GM12873 (cell line): ENCODE measurements around the gene MRGPRF.

Experiments used
- CTCF ChIP-seq: IDR thresholded peaks from 2 replicates; pipeline ENCODE4 v1.5.1; 2012; ENCODE audit warnings: low read depth, mild to moderate bottlenecking, moderate library complexity, low read length, control low read depth; ENCODE audit not compliant: insufficient read depth; ENCODE audit errors: missing control alignments

MRGPRF gene

GRCh38 chr11:69053546-69054396 is 40.7 kb upstream of the MRGPRF start:
- TF ChIP-seq CTCF = no peak

DNA sequence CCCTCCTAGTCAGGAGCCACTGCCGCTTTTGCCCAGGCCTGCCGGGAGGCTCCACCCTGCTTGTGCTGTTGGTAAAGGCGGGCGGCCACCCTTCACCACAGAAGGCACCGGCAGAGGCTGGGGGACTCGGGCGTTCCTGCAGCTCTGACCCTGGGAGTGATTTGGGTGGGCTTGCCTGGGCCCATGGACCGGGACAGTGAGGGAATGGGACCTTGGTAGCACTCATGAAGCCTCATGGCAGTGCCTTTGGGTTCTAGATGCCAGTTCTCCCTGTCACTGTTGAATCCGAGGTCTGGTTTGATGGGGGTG is 40.1 kb upstream of the MRGPRF start:
- no peak for TF ChIP-seq CTCF

DNA sequence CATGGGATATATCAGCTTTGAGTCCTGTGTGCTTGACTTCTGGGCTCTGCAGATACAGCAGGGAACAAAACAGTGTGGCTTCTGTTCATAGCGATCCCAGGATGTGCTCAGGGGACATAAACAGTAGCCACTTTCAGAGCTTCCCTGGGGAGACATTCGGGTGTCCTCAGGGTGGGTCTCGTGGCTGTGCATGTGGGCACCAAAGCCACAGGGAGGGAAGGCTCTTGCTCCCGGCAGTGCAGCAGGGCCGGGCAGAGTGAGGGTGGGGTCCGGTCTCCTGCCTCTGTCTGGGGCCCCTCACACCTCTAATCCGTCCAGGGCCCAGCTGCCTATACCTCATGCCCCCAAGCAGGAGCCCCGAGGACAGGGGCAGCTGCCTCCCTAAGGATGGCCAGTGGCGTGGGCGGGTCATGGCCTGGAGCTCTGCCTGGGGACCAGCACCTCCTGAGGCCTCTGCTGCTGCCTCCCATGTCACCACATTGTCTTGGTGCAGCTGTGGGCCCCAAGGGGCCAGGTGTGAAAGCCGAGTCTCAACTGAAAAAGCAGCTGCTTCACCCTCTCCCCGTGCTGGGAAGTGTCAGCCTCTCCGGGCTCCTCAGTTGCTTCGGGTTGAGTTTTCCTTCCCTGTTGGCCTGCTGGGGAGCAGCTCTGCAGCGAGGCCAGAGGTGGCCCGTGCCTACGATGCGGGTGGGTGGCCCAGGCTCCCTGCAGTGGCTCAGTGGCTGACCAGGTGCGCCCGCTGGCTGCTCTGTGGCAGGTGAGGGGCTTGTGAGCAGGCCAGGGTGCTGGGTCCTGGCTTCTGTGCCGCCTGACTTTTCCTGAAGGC is 39.5 kb upstream of the MRGPRF start:
- no peak for TF ChIP-seq CTCF

DNA sequence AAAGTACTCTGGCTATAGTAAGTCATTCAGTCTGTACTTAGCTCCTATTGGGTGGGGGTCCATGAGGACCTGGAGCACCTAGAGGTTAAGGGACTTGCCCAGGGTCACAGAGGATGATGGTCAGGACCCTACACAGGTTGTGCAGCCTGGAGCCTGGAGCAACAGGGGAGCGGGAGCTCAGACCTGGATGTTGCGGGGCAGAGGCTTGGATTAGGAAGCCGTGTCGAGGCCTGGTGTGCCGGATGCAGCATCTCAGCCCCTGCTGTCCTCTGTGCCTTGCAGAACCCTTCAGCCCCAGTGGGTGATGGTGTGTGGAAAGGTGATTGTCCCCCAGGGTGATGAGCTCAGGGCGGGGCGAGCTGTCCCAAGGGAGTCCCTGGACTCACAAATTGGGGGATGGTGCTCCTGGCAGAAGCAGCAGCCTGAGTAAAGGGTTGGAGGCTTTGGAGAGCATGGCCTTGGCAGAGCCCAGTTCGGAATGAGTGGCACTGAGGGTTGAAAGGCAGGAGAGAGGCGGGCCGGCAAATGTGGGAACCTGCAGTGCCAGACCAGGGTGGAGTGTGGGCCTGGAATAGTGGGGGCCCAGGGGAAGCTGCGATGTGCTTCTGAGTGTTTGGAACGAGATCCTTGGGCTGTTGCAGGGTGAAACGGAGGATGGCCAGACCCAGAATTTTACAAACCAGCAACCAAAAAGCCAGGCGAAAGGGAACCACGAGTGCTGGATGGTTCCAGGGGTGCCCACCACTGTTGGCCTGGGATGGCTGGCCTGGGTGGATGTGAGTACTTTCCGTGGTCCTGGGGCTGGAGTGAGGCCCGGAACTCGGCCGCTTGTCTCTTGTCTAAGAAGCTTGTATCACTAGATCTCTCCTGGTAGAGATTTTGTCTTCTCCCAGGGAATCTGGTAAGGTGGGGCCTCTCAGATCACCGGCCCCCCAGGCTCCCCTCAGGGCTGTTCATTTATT is 38.6 kb upstream of the MRGPRF start:
- no peak for TF ChIP-seq CTCF

DNA sequence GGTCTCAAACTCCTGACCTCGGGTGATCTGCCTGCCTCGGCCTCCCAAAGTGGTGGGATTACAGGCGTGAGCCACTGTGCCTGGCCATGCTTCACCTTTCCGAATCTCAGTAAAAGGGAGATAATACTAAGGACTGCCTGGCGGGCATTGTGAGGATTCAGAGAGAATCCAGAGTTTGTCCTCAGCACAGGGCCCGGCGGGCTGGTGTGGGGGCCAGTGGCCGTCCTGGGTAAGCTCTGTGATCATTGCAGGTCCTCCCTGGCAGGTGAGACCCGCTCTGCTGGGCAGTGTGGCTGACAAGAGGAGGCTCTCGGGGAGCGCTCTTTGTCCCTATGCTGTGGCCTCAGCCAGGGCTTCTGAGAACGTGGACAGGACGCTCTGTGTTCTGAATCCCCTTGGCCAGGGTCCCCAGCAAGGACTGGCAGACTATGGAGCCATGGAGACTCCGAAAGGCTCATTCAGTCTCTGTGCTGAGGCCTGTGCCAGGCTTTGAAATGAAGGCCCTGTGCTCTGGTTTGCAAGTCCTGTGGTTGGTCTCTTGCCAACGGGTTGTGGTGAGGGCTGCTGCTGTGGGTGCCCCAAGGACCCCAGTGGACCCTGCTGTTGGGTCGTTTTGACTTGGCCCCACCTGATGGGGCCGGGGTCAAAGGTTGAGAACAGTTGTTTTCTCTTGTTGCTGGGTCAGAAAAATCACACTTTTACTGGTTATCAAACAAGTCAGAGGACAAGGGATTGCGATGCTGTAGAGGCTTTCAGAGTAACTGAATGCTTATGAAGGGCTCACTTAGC is 37.7 kb upstream of the MRGPRF start:
- TF ChIP-seq CTCF = no peak

- TF ChIP-seq CTCF = no peak
Measured at GRCh38 chr11:69049490-69049867, 36.4 kb upstream of the MRGPRF start.
